Stimulated activated CD4-positive, alpha-beta T cell treated with anti-CD3 and anti-CD28 coated beads, Interleukin-2, amount 100 ng/mL, for 24 hours (primary cell): ENCODE data around the gene RAD51B.
"Not testable (repeated sequence)": the region's sequence is repeated elsewhere in the genome, so short reads cannot be mapped to it uniquely, and the experiment has no call there.

ENCODE experiments used
- DNase-seq, 2 donors: peaks; one replicate each; pipeline ENCODE4 v3.0.0-alpha.2; 2020

Gene RAD51B

DNA sequence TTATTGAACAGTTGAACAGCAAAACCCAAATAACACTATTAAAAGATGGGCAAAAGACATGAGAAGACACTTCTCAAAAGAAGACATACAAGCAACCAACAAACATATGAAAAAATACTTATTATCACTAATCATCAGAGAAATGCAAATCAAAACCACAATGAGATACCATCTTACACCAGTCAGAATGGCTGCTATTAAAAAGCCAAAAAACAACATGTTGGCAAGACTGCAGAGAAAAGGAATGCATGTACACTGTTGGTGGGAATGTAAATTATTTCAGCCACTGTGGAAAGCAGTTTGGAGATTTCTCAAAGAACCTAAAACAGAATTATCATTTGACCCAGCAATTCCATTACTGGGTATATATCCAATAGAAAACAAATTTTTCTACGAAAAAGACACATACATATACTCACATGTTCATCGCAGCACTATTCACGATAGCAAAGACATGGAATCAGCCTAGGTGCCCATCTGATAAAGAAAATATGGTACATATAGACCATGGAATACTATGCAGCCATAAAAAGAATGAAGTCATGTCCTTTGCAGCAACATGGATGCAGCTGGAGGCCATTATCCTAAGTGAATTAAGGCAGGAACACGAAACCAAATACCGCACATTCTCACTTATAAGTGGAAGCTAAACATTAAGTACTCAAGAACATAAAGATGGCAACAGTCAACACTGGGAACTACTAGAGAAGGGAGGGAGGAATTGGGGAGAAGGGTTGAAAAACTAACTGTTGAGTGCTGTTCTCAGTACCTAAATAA lies 367.1 kb downstream of the RAD51B start:
- not testable (repeated sequence) for DNase-seq

DNA sequence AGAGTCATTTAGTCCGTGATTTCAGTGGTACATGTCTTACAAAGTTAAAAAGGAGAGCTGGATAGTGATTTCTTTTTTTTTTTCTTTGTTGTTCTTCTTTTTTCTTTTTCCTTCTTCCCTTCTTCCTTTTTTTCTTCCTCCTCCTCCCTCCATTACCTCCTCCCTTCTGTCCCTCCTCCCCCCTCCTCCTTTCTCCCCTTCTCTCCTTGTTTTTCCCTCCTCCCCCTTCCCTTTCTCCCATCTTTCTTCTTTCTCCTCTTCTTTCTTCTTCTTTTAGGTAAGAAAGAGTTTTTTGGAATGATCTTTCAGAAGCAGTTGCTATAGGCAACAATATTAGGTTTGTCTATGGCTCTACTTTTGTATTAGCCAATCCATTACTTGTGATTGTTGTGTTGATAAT lies 368.6 kb downstream of the RAD51B start:
- DNase-seq = no peak

DNA sequence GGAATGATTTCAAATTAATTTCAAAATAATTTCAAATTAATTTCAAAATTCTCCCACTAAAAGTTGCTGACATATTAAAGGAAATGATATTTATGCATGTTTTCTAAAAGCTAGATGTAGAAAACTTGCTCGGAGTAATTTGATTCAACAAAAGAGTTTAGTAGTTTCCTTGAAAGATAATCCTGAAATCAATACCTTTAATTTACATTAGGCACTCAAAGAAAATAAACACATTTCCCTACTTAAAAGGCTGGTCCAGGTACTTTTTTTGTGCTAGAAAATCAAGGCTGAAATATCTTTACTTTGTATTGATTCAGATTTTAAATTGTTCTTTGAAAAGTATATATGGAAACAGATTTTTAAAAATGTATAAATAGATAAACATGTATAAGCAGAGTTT lies 370.5 kb downstream of the RAD51B start:
- no peak for DNase-seq

DNA sequence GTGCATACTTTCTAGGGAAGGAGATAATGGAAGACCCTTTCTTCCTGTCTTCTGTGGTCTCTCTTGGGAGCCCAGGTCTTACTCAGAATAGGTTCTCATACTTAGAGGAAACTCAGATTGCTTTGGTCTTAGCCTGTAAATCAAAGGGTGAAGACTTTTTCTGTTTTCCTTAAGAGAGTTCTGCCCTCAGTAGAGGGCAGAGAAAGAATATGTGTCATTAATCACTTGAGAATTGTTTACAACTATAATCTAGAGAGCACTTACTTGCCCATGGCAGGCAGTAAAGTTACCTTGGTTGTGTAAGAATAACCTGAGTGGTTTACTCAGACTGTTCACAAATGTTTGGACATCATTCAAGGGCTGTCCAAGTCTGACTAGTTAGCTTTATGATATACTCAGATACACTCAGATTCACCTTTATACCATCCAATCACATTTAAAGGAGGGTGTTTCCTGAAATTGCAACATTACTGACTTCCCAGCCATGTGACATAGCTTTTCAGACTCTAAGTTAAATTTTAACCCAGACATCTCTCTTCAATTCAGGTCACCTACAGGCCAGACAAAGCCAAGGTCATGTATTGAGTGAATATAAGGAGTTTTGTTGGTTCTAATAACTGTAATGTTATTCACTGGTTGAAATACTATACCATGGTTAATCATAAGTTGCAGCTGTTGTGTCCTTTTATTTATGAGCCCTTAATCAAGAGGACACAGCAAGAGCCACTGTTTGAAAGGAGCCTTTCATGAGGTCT lies 372.2 kb downstream of the RAD51B start:
- DNase-seq = no peak

DNA sequence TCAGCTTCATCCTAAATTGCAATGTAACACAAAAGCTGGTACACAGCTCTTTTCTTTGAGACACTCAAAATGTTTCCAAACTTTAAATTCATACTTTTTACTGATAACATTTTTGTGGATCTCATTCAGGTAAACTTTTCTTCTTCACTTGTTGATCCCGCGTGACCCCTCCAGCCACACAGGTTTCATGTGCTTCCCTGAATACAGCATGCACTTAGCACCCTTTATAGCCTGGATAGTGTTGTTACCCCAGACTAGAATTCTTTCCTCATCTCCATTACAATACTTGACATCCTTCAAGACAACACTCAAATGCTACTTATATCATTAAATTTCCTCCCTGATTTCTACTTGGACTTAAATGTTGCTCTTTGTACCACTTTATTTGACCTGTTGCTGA lies 373.4 kb downstream of the RAD51B start:
- no peak for DNase-seq

DNA sequence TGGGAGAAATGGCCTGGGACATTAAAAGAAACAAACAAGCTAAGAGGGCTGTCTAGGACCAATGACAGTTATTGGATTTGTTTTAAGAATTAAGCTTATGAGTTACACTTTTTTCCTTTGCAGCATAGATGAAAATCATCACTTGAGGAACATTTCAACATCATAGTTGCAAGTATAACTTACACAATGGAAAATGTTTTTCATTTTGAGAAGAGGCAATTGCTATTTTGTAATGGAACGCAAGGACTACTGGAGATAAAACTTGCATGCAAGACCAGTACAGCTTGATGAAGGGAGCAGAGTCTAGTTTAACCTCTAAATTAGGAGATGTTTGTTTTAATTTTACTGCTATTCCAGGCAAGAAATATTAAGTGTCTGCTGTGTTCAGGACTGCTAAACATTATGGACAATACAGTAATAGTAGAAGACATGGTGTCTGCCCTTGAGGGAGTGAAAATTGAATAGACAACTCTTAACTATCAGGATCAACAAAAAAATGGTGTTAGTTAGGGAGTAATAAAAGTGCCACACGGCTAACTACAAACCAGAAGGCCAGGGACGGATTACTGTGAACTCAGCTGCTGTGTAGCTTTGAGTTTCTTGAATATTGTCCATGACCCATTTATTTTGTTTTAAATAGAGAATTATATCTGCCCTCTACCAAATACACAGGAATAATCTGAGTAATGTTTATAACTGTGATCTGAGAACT lies 374.5 kb downstream of the RAD51B start:
- DNase-seq = no peak

DNA sequence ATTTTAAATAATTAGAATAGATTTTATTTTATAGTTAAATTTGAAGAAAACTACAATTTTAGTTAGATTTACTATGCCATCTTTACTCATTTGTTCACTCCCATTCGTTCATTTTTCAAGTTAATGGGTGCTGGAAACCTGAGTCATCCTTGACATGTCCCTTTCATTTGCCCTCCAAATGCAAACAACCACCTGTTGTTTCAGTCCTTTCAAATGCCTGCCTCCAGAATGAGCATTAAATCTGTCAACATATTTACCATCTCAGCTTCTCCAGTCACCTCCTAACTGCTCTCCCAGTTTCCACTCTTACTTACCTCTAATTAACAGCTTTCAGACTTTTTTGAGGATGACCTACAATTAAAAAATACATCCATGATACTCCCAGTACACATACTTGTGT lies 375.5 kb downstream of the RAD51B start:
- no peak for DNase-seq

DNA sequence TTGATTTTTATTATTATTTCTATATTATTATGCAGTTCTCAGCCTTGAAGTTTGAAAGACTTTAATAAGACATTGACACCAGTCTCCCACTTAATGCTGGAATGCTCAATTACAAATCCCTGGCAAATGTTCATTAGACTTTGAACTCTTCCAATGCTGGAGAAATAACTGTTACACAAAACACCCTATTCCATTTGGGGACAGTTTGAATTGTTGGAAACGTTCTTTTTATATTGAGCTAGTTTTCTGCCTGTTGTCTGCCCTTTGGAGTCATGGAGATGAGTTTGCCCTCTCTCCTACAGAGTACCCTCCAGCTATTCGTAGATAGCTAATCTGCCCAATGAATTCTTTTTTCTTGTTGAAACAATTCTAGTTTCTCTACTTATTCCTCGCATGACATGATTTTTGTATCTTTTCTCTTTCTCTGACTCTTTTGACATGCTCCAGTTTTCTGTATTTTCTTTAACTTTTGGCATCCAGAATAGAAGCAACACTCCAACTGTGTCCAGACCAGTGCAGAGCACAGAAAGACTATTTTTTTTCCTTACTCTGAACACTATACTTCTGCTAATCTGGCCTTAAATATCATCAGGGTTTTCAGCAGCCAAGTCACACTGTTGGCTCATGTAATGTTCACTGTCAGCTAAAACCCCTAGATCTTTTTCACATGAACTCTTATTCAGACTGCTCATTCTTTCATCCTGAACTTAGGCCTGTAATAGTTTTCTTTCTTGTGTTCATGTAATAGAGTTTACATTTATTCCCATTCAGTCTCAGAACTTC lies 379.3 kb downstream of the RAD51B start:
- no peak for DNase-seq

DNA sequence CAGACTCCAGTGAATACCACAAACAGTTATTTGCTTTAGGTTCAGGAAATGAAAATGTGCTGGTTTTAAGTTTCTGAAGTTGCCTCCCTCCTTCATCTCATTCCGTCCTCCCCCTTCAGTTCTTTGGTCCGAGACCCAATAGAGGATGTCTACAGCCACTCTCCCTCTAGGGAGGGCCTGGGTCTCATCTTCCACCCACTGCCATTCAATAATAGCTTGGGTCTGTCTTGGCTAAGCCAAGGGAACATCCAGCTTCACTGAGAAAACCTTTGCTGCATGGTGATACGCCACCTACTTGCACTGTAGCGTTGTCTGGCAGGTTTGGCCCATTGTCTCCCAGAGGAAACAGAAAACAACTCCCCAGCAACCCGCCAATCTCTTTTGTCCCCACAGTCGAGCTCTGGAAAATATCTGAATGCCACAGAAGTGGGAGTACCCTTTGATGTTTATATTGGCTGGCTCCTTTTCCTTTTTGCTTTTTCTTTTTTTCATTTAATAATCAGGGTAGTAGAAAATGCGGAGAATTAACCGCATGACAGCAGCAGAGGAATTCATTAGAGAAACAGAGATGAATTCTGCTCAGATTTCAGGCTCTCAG lies 380.1 kb downstream of the RAD51B start:
- no peak for DNase-seq

DNA sequence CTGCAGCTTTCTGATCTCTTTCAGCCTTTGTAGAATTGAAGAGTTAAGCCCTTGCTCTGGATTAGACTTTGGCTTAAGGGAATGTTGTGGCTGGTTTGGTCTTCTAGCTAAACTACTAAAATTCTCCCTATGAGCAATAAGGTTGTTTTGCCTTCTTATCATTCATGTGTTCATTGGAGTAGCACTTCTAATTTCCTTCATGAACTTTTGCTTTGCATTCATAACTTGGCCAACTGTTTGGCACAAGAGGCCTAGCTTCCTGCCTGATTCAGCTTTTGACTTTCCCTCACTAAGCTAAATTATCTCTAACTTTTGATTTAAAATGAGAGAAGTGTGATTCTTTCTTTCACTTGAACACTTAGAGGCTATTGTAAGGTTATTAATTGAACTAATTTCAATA lies 384.3 kb downstream of the RAD51B start:
- no peak for DNase-seq

DNA sequence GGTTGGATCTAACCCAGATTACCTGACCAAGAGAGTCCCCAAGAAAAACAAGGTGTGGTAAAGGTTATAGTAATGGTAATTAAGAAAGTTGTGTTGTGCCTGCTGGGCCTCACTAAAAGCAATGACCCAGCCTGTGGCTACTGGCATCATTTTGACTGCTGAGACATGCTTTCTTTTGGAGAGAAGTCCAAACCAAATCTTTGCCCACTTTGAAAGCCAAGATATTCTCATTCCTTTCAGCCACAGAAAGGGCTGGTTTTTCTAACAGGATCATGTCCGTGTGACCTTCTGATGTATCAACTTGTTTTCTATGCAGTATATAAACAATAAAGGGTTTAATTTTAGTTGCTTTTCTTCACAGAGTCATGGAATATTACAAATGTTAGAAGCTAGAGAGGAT lies 388.6 kb downstream of the RAD51B start:
- DNase-seq = no peak

DNA sequence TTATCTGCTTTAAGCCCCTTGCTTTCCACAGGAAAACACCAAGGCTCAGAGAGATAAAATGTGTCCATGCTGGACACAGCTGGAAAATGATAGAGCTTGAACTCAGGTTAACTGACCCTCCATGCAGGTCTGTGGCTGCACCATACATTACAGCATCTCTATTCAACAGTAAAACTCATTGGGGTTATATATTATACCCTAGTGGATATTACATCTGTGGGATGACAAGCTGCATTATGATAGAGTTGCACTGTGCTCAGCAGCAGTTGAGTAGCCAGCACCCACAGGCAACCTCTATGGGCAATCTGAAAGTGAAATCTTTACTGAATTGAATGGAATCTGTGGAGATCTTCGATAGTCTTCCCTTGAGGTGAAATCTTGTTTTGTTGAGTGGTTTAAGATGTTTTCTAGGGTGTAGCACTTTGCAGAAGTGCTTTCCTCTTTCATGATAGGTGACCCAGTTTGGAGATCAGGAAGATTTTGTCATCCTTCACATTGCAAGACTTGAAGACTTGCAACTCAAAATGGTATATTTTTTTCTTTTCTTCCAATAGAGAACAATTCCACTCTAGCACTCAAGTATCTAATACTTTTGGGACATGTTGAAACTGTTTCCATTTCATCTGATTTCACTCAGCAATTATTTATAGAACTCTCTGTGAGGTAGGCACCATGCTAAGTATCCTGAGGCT lies 389.2 kb downstream of the RAD51B start:
- no peak for DNase-seq

DNA sequence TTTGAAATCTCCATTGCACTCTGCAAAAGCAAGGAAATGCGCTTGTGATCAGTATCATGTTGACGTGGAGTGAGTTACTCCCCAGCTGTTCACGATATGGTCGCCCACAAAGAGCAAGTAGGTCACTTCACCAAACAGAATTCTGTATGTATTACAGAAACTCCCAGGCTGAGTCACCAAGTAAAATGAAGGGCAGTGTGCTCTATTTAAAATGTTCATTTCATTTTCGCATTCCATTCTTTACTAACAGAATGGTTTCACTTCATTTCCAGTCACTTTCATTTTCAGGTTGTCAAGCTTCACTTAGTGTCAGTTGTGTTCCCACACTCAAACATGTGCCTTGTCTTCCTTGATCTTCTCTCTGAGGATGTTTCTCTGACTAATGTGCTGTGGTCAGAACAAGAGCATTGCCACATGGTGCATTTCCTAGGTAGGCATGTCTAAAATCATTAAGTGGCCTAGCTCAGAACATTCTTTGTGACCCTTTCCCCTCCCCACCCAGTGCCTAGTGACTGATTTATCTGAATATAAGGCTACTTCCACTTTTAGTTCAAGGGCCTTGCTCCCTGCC lies 391.2 kb downstream of the RAD51B start:
- DNase-seq = peak; percentile 26 to 55

DNA sequence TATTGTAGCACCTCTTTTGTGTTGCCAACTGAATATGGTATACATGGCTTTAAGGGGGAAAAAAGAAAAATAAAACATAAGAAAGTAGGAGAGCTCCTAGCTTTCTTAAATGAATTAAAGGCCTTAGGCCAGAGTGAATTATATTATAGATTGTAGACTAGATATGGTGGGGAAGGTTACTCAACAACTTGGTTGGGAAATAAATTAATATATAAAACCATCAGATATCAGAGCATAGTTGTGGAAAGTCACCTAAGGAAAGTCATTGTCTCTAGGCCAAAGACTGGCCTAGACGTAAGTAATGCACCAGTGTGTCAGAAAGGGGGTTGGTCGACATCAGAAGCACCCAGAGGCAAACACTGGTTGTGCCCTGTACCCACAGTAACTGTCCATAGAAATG lies 391.8 kb downstream of the RAD51B start:
- DNase-seq = no peak

DNA sequence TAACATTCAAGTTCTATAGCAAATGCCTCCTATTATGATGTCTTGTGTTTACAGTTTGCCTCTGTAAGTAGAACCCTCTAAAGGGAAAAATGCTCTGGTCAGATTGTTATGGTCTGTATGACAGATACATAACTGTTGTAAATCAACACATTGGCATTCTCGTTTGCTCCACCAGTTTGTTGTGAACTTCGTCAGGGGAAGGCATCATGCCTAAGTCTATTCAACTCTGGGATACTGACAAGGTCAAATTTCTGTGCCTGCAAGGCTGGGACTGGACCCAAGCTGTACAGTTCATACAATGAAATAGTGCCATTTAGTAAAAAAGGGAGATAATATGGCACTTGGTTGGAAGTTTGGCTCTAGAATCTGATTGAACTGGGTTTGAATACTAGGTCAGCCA lies 392.3 kb downstream of the RAD51B start:
- DNase-seq = no peak

DNA sequence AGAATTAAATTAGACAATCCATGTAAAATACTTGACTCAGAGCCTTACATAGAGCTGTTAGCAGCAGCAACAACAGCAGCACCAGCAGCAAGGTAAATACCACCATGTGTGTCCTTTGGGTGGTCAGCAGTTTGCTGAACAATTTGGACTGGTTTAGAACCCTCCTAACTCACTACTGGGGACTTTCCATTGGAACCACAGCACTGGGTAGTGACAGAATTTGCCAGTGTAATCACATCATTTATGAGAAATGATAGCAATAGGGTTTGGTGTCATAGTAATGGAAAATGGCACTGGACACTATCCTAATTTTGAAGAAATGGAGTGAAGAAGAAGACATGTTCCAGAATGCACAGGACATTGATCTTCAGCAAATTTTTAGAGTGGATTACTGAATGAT lies 392.8 kb downstream of the RAD51B start:
- DNase-seq = no peak

DNA sequence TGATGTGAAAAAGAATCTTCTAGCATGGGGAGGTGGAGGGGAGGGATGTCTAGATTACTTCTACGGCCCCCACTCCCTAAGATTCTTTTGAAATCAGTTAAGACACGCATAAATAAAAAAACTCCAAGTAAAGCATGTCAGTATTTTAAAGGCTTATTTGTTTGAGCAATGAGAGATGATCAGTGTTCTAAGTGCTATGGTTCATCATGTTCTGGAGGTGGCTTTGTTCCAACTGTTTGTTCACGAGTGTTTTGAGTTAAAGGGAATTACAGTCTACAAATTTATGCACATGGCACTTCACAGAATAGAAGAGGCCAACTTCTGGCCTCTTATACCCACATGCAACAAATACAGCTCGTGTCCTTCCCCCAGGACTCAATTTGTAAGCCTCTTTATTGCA lies 394.9 kb downstream of the RAD51B start:
- DNase-seq = no peak

DNA sequence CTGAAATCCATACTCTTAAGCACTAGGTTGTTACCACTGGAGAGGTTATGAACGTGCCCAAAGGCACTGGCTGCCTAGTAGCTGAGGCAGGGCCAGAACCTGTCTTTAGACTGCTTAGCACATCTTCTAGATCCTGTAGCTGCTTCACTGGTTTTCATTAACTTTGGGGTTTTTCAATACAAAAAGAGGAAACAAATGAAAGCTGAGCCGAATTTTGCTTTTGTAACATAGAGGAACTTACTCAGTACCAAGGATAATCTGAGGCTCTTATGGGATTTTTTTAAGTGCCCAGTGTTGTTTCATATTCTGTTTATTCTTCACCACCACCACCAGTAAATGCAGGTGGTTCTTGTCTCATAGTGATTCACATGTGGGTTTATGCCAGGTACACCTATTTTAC lies 396.1 kb downstream of the RAD51B start:
- DNase-seq = no peak

DNA sequence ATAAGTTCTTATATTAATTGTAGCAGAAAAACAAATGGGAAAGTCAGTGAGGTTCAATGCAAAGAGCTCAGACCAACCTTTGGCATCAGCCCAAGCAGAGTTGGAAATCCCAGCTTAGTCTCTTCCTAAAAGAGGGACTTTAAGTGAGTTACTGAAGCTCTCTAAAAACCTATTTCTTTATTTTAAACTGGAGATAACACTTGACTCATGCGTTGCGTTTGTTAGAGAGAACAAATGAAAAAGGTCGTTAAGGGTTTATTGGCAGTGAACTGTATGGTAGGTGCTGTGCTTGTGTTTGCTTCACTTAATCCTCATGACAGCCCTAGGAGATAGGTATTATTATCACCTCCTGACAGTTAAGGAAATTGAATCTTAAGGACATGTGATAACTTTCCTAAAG lies 396.5 kb downstream of the RAD51B start:
- no peak for DNase-seq

DNA sequence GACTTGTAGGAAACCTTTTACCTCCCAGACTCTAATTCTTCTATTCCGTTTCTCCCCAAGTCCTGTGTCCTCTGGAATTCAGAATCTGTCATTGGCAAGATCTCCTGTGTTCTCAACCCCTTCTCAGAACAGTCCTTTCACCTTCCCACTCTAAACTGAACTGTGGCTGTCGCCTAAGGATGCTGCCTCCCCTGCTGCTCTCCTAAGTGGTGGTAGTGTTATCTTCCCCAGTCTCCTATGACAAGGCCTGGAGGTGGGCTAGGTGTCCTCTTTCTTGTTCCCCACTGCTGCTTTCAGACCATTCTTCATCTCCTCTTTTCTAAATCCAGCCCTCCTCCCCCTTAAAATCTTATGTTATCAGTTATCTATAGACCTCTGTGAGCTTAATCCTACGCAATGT lies 397.4 kb downstream of the RAD51B start:
- no peak for DNase-seq

DNA sequence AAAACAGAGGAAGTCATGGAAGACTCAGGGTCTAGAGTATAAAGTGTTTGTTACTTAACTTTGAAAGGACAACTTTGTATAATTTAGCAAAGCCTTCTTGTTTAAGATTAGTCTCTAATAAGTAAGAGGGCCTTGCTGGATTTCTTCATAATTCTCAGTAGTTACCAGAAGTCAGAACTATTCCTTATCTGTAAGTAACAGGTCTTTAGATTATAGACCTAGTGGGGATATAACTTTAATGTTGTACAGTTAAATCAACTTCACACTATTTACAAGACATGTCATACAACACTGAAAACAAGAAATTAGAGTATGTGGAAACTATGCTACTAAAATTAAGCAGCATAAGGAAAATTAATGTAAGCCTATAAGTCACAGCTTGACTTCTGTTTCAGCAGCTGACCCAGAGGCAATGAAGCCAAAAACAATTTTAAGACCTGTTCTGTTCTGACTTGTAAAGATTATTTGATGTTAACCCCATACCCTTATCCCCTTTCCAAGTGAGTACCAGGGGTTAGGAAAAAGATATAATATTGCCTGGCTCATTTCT lies 398.3 kb downstream of the RAD51B start:
- DNase-seq = no peak
